ENCODE measurements around the gene ARFGAP1. TPM values are rescaled to one million over a fixed set of nuclear protein-coding genes. Genes with fewer than 3 reads are reported as not detected.

The ARFGAP1 gene
- total and polyA plus RNA-seq, 2 of the 4 experiments (the other 2 are of a cell fraction) = 59.1 to 194 TPM

DNA sequence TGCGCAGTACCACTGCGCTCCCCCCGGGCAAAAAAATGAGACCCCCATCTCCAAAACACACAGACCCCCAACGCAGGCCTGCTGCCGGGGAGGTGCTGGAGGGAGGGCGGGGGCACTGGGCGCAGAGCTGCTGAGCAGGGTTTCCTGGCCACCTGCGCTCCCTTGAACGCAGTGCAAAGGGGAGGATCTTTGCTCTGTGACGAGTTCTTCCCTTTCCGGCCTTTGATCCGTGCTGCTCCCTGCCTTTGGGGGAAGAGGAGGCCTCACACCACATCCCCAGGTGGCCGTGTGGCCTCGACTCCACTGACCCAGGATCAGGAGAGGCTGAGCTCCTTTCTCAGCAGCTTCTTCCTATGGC is 11.4 kb downstream of the ARFGAP1 start:
- Histone ChIP-seq H3K4me3 (ENCODE audit: insufficient read depth, low read depth, low read length) (no peak overlapping the region), H3K23ac (ENCODE audit: low read depth, low read length) (no peak overlapping the region), H4K91ac (ENCODE audit: insufficient read depth, low read depth, low read length) (no peak overlapping the region), H3K18ac (ENCODE audit: low read depth, low read length) (no peak overlapping the region), H3K14ac (replicated peaks; ENCODE audit: low read depth, low read length) (no peak overlapping the region), H3K56ac (ENCODE audit: extremely low read depth, insufficient read depth, low read length) (no peak overlapping the region), H4K20me1 (ENCODE audit: insufficient read depth, low read length) (peaks cover 53% of the 10 kb centered on the region), H3K9ac (ENCODE audit: low read depth, low read length) (no peak overlapping the region), H3K79me1 (ENCODE audit: low read depth in 1 of 2, low read length in 2 of 2) (peaks cover 10 to 27% of the 10 kb centered on the region in 2 experiments; a peak in 3 of 4 replicates), H2BK20ac (ENCODE audit: low read depth, low read length) (no peak overlapping the region), H2AFZ (replicated peaks; ENCODE audit: low read length, poor library complexity) (no peak overlapping the region), H2AK5ac (ENCODE audit: low read depth, low read length) (no peak overlapping the region), H4K5ac (ENCODE audit: low read depth, low read length) (no peak overlapping the region), H3K4me2 (ENCODE audit: low read depth, low read length) (no peak overlapping the region), H2BK120ac (ENCODE audit: low read depth, low read length) (no peak overlapping the region), H3K27me3 (ENCODE audit: control insufficient read depth, insufficient read depth, low read length) (no peaks in the 10 kb centered on the region), H3K4me1 (ENCODE audit: control insufficient read depth, insufficient read depth, low read length) (no peaks in the 10 kb centered on the region), H4K8ac (ENCODE audit: low read depth in 2 of 2, low read length in 2 of 2) (no peak overlapping the region), H3K9me3 (ENCODE audit: control insufficient read depth, insufficient read depth, low read length) (no peaks in the 10 kb centered on the region), H3K27ac (ENCODE audit: insufficient read depth, low read length) (no peak overlapping the region), H2BK15ac (ENCODE audit: low read depth, low read length) (no peak overlapping the region), H3K4ac (ENCODE audit: low read depth, low read length) (no peak overlapping the region), H3K9me1 (ENCODE audit: insufficient read depth, low read length) (no peaks in the 10 kb centered on the region), H2BK5ac (ENCODE audit: low read depth, low read length, poor library complexity, severe bottlenecking) (no peak overlapping the region), H3K36me3 (ENCODE audit: control insufficient read depth, insufficient read depth, low read length) (peaks cover 84% of the 10 kb centered on the region), H2AK9ac (replicated peaks; ENCODE audit: low read depth, low read length, poor library complexity) (peak overlapping the region; percentile 42)
- DNase-seq = no peak
- POLR2A ChIA-PET (ENCODE audit: unreplicated experiment) = no interaction called here
- no TSS peak for BruUV-seq (replicated peaks)
- CTCF ChIA-PET = no interaction called here
- in situ Hi-C loops (cut with MboI; ENCODE audit: low sequenced_read_pairs) (no loop called here), intact Hi-C loops (cut with micrococcal nuclease) (no loop called here), dilution Hi-C loops (cut with HindIII; ENCODE audit: low sequenced_read_pairs, unreplicated experiment) (no loop called here)
- WGBS, 2 experiments (ENCODE audit: extremely low coverage in 2 of 2, insufficient read length in 1 of 2) = 70% methylated on average over 3 of the region's 14 CpGs; no CpG with 5 or more reads in 1 of the 2 experiments
- ATAC-seq (ENCODE audit: low read depth) = no peak
- TF ChIP-seq, protein P1, sequence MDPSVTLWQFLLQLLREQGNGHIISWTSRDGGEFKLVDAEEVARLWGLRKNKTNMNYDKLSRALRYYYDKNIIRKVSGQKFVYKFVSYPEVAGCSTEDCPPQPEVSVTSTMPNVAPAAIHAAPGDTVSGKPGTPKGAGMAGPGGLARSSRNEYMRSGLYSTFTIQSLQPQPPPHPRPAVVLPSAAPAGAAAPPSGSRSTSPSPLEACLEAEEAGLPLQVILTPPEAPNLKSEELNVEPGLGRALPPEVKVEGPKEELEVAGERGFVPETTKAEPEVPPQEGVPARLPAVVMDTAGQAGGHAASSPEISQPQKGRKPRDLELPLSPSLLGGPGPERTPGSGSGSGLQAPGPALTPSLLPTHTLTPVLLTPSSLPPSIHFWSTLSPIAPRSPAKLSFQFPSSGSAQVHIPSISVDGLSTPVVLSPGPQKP (IDR thresholded peaks at IDR 0.05; ENCODE audit: borderline replicate concordance, low read depth, low read length) = no peak
- no peak for TF ChIP-seq RAD21 (IDR thresholded peaks at IDR 0.05; ENCODE audit: low read length)
- TF ChIP-seq SMC3 (IDR thresholded peaks at IDR 0.05; ENCODE audit: low read depth, low read length) = no peak
- TF ChIP-seq BHLHE40 (IDR thresholded peaks at IDR 0.05; ENCODE audit: low read depth, low read length) = no peak
- TF ChIP-seq FOS (IDR thresholded peaks at IDR 0.05; ENCODE audit: low read depth, low read length) = no peak
- TF ChIP-seq, protein P2, sequence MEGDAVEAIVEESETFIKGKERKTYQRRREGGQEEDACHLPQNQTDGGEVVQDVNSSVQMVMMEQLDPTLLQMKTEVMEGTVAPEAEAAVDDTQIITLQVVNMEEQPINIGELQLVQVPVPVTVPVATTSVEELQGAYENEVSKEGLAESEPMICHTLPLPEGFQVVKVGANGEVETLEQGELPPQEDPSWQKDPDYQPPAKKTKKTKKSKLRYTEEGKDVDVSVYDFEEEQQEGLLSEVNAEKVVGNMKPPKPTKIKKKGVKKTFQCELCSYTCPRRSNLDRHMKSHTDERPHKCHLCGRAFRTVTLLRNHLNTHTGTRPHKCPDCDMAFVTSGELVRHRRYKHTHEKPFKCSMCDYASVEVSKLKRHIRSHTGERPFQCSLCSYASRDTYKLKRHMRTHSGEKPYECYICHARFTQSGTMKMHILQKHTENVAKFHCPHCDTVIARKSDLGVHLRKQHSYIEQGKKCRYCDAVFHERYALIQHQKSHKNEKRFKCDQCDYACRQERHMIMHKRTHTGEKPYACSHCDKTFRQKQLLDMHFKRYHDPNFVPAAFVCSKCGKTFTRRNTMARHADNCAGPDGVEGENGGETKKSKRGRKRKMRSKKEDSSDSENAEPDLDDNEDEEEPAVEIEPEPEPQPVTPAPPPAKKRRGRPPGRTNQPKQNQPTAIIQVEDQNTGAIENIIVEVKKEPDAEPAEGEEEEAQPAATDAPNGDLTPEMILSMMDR (conservative IDR thresholded peaks at IDR 0.05; ENCODE audit: low read depth, low read length) = no peak
- TF ChIP-seq, protein P3, sequence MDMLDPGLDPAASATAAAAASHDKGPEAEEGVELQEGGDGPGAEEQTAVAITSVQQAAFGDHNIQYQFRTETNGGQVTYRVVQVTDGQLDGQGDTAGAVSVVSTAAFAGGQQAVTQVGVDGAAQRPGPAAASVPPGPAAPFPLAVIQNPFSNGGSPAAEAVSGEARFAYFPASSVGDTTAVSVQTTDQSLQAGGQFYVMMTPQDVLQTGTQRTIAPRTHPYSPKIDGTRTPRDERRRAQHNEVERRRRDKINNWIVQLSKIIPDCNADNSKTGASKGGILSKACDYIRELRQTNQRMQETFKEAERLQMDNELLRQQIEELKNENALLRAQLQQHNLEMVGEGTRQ (IDR thresholded peaks at IDR 0.05; ENCODE audit: low read depth, low read length) = no peak
- no peak for TF ChIP-seq MAFK (IDR thresholded peaks at IDR 0.05; ENCODE audit: low read depth, low read length)
- no peak for TF ChIP-seq CHD1 (IDR thresholded peaks at IDR 0.05; ENCODE audit: low read depth, low read length)
- TF ChIP-seq CEBPB (IDR thresholded peaks at IDR 0.05; ENCODE audit: low read depth, low read length) = no peak
- TF ChIP-seq NFE2L2 (IDR thresholded peaks at IDR 0.05; ENCODE audit: low read depth, low read length) = no peak
- no peak for TF ChIP-seq RFX5 (IDR thresholded peaks at IDR 0.05; ENCODE audit: low read depth, low read length)
- no peak for TF ChIP-seq RCOR1 (IDR thresholded peaks at IDR 0.05; ENCODE audit: insufficient replicate concordance, low read length)
- no peak for TF ChIP-seq MXI1 (IDR thresholded peaks at IDR 0.05; ENCODE audit: borderline replicate concordance, low read depth, low read length)
- TF ChIP-seq POLR2A (IDR thresholded peaks at IDR 0.05; ENCODE audit: low read depth, low read length) = no peak
